ENCODE data around the gene ATP9B.

ATP9B gene

DNA sequence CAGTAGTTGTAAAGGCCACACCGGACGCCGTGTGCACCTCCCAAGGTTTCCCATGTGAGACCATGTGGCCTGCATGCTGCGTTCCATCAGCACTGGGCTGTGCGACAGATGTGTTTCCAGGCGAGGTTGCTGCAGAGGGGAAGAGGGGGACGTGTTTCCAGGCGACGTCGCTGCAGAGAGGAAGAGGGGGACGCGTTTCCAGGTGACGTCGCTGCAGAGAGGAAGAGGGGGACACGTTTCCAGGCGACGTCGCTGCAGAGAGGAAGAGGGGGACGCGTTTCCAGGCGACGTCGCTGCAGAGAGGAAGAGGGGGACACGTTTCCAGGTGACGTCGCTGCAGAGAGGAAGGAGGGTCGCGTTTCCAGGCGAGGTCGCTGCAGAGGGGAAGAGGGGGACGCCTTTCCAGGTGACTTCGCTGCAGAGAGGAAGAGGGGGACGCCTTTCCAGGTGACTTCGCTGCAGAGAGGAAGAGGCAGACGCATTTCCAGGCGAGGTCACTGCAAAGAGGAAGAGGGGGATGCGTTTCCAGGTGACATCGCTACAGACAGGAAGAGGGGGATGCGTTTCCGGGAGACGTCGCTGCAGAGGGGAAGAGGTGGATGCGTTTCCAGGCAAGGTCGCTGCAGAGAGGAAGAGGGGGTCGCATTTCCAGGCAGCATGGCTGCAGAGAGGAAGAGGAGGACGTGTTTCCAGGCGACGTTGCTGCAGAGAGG lies 351.0 kb downstream of the ATP9B start:
- DNase-seq, result no peak

DNA sequence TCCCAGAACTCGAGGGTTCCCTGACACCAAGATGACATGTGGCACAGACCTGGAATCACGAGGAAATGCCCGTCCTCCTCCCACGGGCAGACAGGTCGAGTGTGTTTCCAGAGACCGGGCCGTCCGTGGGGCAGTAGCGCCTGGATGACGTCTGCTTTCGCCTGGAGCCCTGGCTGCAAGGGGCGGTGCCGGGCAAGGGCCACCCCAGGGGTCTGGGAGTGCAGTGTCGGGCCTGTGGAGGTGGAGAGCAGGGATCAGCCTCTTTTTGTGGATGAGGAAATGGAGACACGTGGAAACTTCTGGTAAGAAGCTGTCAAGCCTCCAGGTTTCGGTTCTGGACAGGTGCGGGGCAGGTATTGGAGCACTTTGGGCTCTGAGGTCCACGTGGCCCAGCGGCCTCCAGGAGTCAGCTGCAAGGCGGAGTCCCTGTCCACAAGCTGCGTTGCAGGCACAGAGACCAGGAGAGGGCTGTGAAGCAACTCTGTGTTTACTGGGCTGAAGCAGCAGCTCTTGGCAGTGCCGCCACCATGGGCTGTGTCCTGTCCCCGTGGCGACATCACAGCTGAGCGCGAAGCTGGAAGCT lies 352.2 kb downstream of the ATP9B start:
- no peak for DNase-seq

- no peak for DNase-seq
These were observed 353.0 kb downstream of the ATP9B start for GRCh38 chr18:79422022-79422782.

- DNase-seq, result no peak
These were observed 353.6 kb downstream of the ATP9B start for GRCh38 chr18:79422783-79423165.

- no peak for DNase-seq
These were observed 354.2 kb downstream of the ATP9B start for GRCh38 chr18:79423211-79424007.

DNA sequence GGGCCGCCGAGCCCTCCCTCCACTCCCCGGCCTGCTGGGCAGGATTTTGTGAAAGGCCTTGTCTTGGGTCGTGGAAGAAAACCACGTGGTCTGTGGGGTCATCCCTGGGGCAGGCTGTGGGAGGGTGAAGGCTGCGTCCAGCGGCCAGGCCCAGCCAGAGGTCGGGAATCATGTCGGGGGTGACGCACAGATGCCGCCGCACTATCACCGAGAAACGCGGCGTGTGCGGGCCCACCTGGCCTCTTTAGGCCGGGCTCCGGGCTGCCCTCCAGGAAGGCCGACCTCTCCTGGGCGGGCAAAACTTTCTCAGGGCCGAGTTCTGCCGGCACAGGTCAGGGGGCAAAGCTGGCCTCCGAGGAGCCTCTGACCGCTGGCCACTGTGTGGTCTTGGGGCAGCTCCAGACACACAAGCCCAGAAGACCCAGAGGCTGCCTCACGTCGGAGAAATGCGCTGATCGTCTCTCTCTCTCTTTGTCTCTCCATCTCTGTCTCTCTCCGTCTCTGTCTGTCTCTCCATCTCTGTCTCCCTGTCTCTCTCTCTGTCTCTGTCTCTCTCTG lies 354.9 kb downstream of the ATP9B start:
- DNase-seq, result no peak

- no peak for DNase-seq
These were observed 355.8 kb downstream of the ATP9B start for GRCh38 chr18:79424880-79425568.

DNA sequence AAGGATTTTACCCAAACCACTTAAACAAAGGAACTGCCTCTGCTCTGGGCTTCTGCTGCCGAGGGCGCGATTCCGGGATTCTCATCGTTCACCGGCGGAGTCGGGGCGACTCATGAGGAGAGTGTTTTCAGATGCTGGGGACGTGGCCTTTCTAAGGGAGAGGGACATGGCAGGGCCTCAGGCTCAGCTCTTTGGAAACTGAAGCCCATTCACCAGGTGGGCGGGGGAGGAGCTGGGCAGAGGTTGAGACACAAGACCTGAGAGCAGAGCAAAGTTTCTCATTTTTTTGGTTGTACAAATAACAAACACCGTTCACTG lies 356.3 kb downstream of the ATP9B start:
- DNase-seq, result no peak

- no peak for DNase-seq
These were observed 357.4 kb downstream of the ATP9B start for GRCh38 chr18:79426376-79427300.

GRCh38 chr18:79427368-79428225 lies 358.4 kb downstream of the ATP9B start:
- no peak for DNase-seq

Data from NCI-H1105 (cell line).